Fibroblast of the aortic adventitia (primary cell): Measurements from ENCODE around the gene LRRC4. TPM values are rescaled to one million over a fixed set of nuclear protein-coding genes. Genes with fewer than 3 reads are reported as not detected.
A peak's percentile ranks its signal among the peaks of the same experiment; 100 is the strongest.

ENCODE experiments used
- DNase-seq: peaks from one replicate; pipeline ENCODE4 v3.0.0-alpha.2; 2010; ENCODE audit warnings: low read depth
- H3K4me3 ChIP-seq: 2 replicates; pipeline ENCODE4 v1.5.1; 2011; ENCODE audit warnings: low read depth, mild to moderate bottlenecking, control low read depth, low read length, moderate library complexity
- total RNA-seq: library from RNA; depleted of rRNA; stranded (reverse); fragments of >200 nt; gene quantifications from 2 replicates; pipeline ENCODE4 v1.2.3, GENCODE V29; 2012; ENCODE audit warnings: low replicate concordance
- TF ChIP-seq, protein P1 (sequence below): IDR thresholded peaks from 2 replicates; pipeline ENCODE4 v1.5.1; 2011; ENCODE audit warnings: mild to moderate bottlenecking, low read length, control low read depth, inconsistent platforms; ENCODE audit not compliant: insufficient read depth

LRRC4 gene
- total RNA-seq, 1 donor, result 0.27 TPM

DNA sequence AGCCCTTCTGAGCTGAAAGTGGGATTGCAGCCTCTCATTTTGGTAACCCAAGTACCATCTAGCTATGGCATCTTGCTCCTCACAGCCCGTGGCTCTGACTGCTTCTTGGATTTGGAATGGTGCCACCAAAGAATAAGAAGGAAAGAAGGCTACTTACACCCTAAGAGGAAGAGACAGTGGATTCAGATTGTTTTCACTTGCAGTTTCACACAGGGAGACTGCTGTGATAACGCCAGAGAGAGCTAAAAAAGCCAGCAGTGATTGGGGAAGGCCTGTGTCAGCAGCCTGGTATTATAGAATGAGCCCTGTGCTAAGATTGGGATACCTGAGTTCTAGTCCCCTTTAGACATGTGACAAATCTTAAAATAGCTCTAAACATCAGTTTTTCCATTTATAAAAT, 3.6 kb upstream of the LRRC4 start:
- no peak for DNase-seq
- TF ChIP-seq, protein P1, sequence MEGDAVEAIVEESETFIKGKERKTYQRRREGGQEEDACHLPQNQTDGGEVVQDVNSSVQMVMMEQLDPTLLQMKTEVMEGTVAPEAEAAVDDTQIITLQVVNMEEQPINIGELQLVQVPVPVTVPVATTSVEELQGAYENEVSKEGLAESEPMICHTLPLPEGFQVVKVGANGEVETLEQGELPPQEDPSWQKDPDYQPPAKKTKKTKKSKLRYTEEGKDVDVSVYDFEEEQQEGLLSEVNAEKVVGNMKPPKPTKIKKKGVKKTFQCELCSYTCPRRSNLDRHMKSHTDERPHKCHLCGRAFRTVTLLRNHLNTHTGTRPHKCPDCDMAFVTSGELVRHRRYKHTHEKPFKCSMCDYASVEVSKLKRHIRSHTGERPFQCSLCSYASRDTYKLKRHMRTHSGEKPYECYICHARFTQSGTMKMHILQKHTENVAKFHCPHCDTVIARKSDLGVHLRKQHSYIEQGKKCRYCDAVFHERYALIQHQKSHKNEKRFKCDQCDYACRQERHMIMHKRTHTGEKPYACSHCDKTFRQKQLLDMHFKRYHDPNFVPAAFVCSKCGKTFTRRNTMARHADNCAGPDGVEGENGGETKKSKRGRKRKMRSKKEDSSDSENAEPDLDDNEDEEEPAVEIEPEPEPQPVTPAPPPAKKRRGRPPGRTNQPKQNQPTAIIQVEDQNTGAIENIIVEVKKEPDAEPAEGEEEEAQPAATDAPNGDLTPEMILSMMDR, result no peak
- no peak overlapping the region for H3K4me3 ChIP-seq

DNA sequence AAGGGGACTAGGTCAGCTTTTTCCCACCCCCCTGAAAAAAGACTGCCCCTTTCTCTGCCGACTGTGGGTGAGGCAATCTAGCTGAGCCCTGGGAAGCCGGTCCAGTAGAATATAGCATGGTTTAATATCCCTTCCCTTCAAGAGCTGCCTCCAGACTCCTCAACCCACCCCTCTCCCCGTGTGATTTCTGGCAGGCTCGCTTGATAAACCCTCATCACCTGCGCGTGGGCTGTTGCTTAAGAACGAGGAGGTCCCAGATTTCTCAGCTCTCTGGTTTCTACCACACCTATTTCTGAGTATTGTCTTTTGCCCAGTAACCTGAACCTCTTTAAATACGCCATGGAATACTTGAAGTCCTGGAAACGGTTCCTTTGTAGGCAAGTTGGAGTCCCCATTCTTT, 2.0 kb upstream of the LRRC4 start:
- H3K4me3 ChIP-seq, result no peak overlapping the region
- TF ChIP-seq, protein P1, result no peak
- no peak for DNase-seq

DNA sequence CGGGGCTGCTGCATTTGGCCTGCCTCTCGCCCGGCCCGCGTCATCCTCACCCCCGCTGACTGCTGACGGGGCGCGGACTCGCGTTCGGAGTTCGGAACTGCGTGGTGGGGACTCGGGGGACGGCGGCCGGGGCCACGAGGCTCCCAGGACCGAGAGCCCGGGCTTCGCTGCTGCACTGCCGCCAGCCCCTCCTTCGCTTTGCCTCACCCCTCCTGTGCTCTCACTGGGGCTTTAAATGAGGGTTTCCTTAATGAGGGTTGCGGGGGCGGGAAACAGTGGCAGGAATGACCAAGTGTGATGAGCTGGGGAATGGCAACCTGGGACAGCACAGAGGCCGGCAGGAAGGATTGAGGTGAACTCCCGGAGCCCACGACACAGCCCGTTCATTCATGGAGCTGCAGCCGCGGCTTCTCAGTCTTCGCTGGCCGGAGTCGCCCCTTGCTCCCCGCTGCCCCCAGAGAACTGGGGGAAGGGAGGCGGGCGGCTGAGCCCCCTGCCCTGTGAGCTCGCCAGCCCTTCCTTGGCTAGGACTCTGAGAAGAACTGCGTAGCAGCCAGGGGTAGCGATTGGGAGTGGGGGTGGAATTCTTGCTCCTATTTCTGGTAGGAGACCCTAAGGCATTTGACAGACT, 1.5 kb upstream of the LRRC4 start:
- DNase-seq, result no peak
- H3K4me3 ChIP-seq, result peak overlapping the region; percentile 63
- TF ChIP-seq, protein P1, result no peak

DNA sequence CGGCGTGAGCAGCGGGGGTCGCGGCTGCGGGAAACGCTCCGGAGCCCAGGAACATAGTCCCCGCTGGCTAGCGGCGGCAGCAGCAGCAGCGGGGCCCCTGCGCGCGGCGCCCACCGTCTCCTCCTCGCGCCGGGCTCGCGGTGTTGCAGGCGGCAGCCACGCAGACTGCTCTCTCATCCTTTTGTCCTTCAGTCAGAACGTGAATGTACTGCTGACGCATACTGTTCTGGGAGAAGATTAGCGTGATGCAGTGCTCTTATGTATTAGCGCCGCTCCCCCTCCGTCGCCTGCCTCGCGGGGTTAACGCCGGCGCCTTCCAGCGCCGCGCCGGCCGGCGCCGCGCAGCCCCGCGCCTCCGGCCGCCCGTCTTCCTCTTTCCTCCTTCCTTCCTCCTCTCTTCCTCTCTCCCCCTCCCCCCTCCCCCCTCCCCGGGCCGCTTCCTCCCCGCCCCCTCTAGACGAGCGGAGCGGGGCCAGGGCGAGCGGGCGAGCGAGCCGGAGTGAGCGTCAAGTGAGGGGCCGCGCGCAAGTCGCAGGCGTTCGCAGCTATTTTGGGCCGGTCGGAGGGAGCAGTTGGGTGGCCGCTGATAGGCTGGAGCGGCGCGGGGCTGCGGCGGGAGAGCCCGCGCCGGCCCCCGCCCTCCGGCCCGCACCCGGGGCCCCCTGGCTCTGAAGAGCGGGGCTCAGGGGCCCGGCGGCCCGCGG, 816 bp upstream of the LRRC4 start:
- peak overlapping the region; percentile 63 for H3K4me3 ChIP-seq
- TF ChIP-seq, protein P1, result peak; percentile 36
- DNase-seq, result peak; percentile 87

DNA sequence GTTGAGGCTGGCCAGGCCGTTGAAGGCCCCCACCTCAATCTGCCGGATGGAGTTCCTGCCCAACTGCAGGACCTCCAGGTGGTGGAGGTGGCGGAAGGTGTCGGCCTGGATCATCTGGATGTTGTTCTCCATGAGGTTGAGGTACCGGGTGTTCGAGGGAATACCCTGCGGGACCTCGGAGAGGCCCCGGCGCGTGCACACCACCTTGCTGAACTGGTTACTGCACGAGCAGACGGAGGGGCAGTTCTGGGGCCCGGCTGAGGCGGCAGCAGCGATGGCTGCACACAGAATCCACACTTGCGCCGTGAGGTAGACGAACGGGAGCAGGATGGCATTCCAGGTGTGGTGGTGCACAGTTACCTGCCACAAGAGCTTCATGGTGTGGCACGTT, 979 bp downstream of the LRRC4 start:
- TF ChIP-seq, protein P1, result no peak
- DNase-seq, result no peak
- H3K4me3 ChIP-seq, result no peak overlapping the region

DNA sequence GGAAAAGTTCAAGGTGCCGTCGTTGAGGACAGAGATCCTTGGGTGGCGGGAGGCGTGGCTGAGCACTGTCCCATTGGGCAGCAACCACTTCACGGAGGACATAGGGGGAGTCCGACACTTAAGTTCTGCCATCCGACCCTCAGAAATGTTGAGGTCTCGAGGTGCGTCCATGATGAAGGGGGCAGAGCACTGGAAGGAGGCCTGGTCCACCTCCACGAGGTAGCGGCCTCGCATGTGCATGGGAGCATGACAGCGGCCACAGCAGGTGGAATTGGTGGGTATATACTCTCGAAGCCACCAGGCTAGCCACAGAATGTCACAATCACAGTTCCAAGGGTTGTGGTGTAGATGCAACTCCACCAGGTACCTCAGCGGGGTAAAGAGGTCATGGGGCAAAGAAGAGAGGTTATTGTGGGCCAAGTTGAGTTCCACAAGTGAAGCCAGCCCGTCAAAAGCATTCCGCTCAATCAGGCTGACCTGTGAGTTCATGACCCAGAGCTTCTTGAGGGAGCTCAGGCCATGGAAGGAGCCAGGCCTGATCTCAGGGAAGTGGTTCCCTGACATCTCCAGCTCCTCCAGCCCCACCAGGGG, 1.7 kb downstream of the LRRC4 start:
- DNase-seq, result no peak
- TF ChIP-seq, protein P1, result no peak
- no peak overlapping the region for H3K4me3 ChIP-seq
